Right atrium auricular region (tissue), 2 donors: ENCODE results near the gene TMEFF2. TPM values are rescaled to one million over a fixed set of nuclear protein-coding genes. Genes with fewer than 3 reads are reported as not detected.

Experiments
- DNase-seq: peaks from one replicate; pipeline ENCODE4 v3.0.0-alpha.2; 2019; ENCODE audit warnings: low spot score
- H3K27ac ChIP-seq, 2 donors: fragments of 200-600 bp; sonication (generic); 1 replicate in 1 of 2; 2 replicates in 1 of 2; pipeline ENCODE4 v1.5.1; 2016 to 2019
- H3K27me3 ChIP-seq, 2 donors: fragments of 200-600 bp; sonication (generic); one replicate each; pipeline versions ENCODE4 v1.5.1 to v1.6.0; 2017 to 2019
- H3K36me3 ChIP-seq: fragments of 200-600 bp; sonication (generic); one replicate; pipeline ENCODE4 v1.5.1; 2016
- H3K4me1 ChIP-seq, 2 donors: fragments of 200-600 bp; sonication (generic); one replicate each; pipeline versions ENCODE4 v1.5.1 to v1.6.0; 2017 to 2019
- H3K4me3 ChIP-seq, 2 donors: fragments of 200-600 bp; sonication (generic); 1 replicate in 1 of 2; 2 replicates in 1 of 2; pipeline ENCODE4 v1.5.1; 2017 to 2019; ENCODE audit warnings: mild to moderate bottlenecking in 1 of 2, moderate library complexity in 1 of 2
- H3K9me3 ChIP-seq, 2 donors: fragments of 200-600 bp; sonication (generic); one replicate each; pipeline ENCODE4 v1.5.1; 2019
- CTCF ChIP-seq, 2 donors: fragments of 200-600 bp; sonication (generic); IDR thresholded peaks; one replicate each; pipeline ENCODE4 v1.5.1; 2019; ENCODE audit warnings: antibody characterized with exemption in 2 of 2
- total RNA-seq, 2 donors: library from RNA; depleted of rRNA; stranded (reverse); fragments of >200 nt; gene quantifications; one replicate each; pipeline ENCODE4 v1.1.0, GENCODE V29; 2016

TMEFF2 gene
- total RNA-seq, 2 donors from 2014 or later: 0.56 TPM; not detected in 1

- Histone ChIP-seq H3K4me3 (no peak overlapping the region), H3K36me3 (no peaks in the 10 kb centered on the region), H3K27me3 (no peaks in the 10 kb centered on the region), H3K9me3 (no peaks in the 10 kb centered on the region), H3K27ac (no peak overlapping the region), H3K4me1 (no peaks in the 10 kb centered on the region)
- no peak for DNase-seq
- no peak for TF ChIP-seq CTCF (IDR thresholded peaks at IDR 0.05)
These were observed 120.9 kb downstream of the TMEFF2 start for GRCh38 chr2:192073878-192074277.

GRCh38 chr2:192072778-192073177 lies 122.0 kb downstream of the TMEFF2 start:
- H3K4me1 ChIP-seq: no peaks in the 10 kb centered on the region
- DNase-seq: no peak
- no peaks in the 10 kb centered on the region for H3K27me3 ChIP-seq
- no peak overlapping the region for H3K4me3 ChIP-seq
- no peak overlapping the region for H3K27ac ChIP-seq
- TF ChIP-seq CTCF (IDR thresholded peaks at IDR 0.05): no peak
- H3K36me3 ChIP-seq: no peaks in the 10 kb centered on the region
- H3K9me3 ChIP-seq: no peaks in the 10 kb centered on the region

GRCh38 chr2:192072261-192072660 lies 122.5 kb downstream of the TMEFF2 start:
- no peak for DNase-seq
- Histone ChIP-seq H3K4me1 (no peaks in the 10 kb centered on the region), H3K36me3 (no peaks in the 10 kb centered on the region), H3K9me3 (no peaks in the 10 kb centered on the region), H3K4me3 (no peak overlapping the region), H3K27ac (no peak overlapping the region), H3K27me3 (no peaks in the 10 kb centered on the region)
- TF ChIP-seq CTCF (IDR thresholded peaks at IDR 0.05): no peak

GRCh38 chr2:192070099-192070498 lies 124.6 kb downstream of the TMEFF2 start:
- Histone ChIP-seq H3K27me3 (no peaks in the 10 kb centered on the region), H3K9me3 (no peaks in the 10 kb centered on the region), H3K36me3 (no peaks in the 10 kb centered on the region), H3K4me3 (no peak overlapping the region), H3K27ac (no peak overlapping the region), H3K4me1 (no peaks in the 10 kb centered on the region)
- TF ChIP-seq CTCF (IDR thresholded peaks at IDR 0.05): no peak
- no peak for DNase-seq

GRCh38 chr2:192069417-192069816 lies 125.3 kb downstream of the TMEFF2 start:
- Histone ChIP-seq H3K4me1 (no peaks in the 10 kb centered on the region), H3K27me3 (no peaks in the 10 kb centered on the region), H3K4me3 (no peak overlapping the region), H3K9me3 (no peaks in the 10 kb centered on the region), H3K36me3 (no peaks in the 10 kb centered on the region), H3K27ac (no peak overlapping the region)
- TF ChIP-seq CTCF (IDR thresholded peaks at IDR 0.05): no peak
- DNase-seq: no peak

- H3K27me3 ChIP-seq: no peaks in the 10 kb centered on the region
- no peaks in the 10 kb centered on the region for H3K4me1 ChIP-seq
- TF ChIP-seq CTCF (IDR thresholded peaks at IDR 0.05): no peak
- no peak for DNase-seq
- H3K4me3 ChIP-seq: no peak overlapping the region
- H3K27ac ChIP-seq: no peak overlapping the region
- H3K36me3 ChIP-seq: no peaks in the 10 kb centered on the region
- no peaks in the 10 kb centered on the region for H3K9me3 ChIP-seq
These were observed 125.8 kb downstream of the TMEFF2 start for GRCh38 chr2:192068966-192069365.
